Vagina (tissue), 2 donors: ENCODE measurements around the gene BHLHE41.
A peak's percentile ranks its signal among the peaks of the same experiment; 100 is the strongest.

Source experiments
- POLR2A ChIP-seq, 2 donors: fragments of 450-650 bp; IDR thresholded peaks; one replicate each; pipeline ENCODE4 v1.6.1; 2017; ENCODE audit warnings: antibody characterized with exemption in 2 of 2, mild to moderate bottlenecking in 2 of 2, moderate library complexity in 2 of 2
- POLR2AphosphoS5 ChIP-seq, 2 donors: sonication (generic); formaldehyde crosslinking; IDR thresholded peaks; one replicate each; pipeline ENCODE4 v1.9.0; 2017; ENCODE audit warnings: antibody characterized with exemption in 2 of 2, mild to moderate bottlenecking in 2 of 2, low read depth in 1 of 2; ENCODE audit not compliant: insufficient read depth in 1 of 2
- TF ChIP-seq, protein P1 (sequence below), 3 experiments: fragments of 450-650 bp in 2 of 3; fragments of 200-600 bp in 1 of 3; sonication (generic) in 1 of 3; IDR thresholded peaks; one replicate each; pipeline ENCODE4 v1.5.1; 2017 to 2019; ENCODE audit warnings: antibody characterized with exemption in 3 of 3, mild to moderate bottlenecking in 2 of 3, moderate library complexity in 2 of 3

- TF ChIP-seq, protein P1, sequence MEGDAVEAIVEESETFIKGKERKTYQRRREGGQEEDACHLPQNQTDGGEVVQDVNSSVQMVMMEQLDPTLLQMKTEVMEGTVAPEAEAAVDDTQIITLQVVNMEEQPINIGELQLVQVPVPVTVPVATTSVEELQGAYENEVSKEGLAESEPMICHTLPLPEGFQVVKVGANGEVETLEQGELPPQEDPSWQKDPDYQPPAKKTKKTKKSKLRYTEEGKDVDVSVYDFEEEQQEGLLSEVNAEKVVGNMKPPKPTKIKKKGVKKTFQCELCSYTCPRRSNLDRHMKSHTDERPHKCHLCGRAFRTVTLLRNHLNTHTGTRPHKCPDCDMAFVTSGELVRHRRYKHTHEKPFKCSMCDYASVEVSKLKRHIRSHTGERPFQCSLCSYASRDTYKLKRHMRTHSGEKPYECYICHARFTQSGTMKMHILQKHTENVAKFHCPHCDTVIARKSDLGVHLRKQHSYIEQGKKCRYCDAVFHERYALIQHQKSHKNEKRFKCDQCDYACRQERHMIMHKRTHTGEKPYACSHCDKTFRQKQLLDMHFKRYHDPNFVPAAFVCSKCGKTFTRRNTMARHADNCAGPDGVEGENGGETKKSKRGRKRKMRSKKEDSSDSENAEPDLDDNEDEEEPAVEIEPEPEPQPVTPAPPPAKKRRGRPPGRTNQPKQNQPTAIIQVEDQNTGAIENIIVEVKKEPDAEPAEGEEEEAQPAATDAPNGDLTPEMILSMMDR (IDR thresholded peaks at IDR 0.05), result no peak
- TF ChIP-seq POLR2A (IDR thresholded peaks at IDR 0.05) (peak in 1 of 2 donors; percentile 40), POLR2AphosphoS5 (IDR thresholded peaks at IDR 0.05; ENCODE audit: insufficient read depth in 1 of 2, low read depth in 1 of 2) (peak in 1 of 2 donors; percentile 71)
These were observed 1.8 kb upstream of the BHLHE41 start for GRCh38 chr12:26126340-26127284.
